ENCODE data around the gene JADE2. TPM values are rescaled to one million over a fixed set of nuclear protein-coding genes. Genes with fewer than 3 reads are reported as not detected.

JADE2 gene
- total and polyA plus RNA-seq, 2 of the 8 experiments (the other 6 are each of a cell fraction or from before 2014, with no cell fraction given), result 19.2 to 55.8 TPM

GRCh38 chr5:134539732-134540131, 14.3 kb downstream of the JADE2 start:
- ChIA-PET CTCF (ENCODE audit: partially characterized antibody) (interaction anchor here (0.6 to 13.1 kb wide), 13 partner anchors 10 to 128 kb away, joined by 3 to 121 read pairs (median 5); partner anchors contain the start of genes CDKN2AIPNL and JADE2), POLR2A (ENCODE audit: partially characterized antibody) (interaction anchor here (0.6 to 8.8 kb wide), 17 partner anchors 7 to 143 kb away, joined by 3 to 74 read pairs (median 4); partner anchors contain the start of genes CDKN2AIPNL and JADE2)
- H3K4ac ChIP-seq (replicated peaks; ENCODE audit: insufficient read length, low read depth, low read length), result no peak overlapping the region
- H3K23ac ChIP-seq (ENCODE audit: insufficient read length), result no peak overlapping the region
- DNase-seq (ENCODE audit: low read depth in 1 of 2, low spot score in 2 of 2), result peak; percentile 88 to 94
- no peak overlapping the region for H3K9ac ChIP-seq (replicated peaks in 1 of 4; ENCODE audit: extremely low read depth in 1 of 4, low read depth in 3 of 4, low read length in 3 of 4)
- no peaks in the 10 kb centered on the region for H3K23me2 ChIP-seq (ENCODE audit: low read depth, low read length)
- H3K27me3 ChIP-seq (replicated peaks in 1 of 4; ENCODE audit: control insufficient read depth in 3 of 4, extremely low read depth in 1 of 4, insufficient read depth in 3 of 4, low read length in 3 of 4), result no peaks in the 10 kb centered on the region
- H3K27ac ChIP-seq (ENCODE audit: low read depth, low read length), result peak overlapping the region; percentile 71; the same call in 1 of the 2 replicates
- H3K79me2 ChIP-seq (ENCODE audit: control insufficient read depth in 1 of 2, insufficient read depth in 2 of 2, low read length in 2 of 2), result peaks cover 0 to 35% of the 10 kb centered on the region in 2 experiments; a peak in 2 of 4 replicates
- peak overlapping the region; percentile 42 to 43; a peak in 3 of 4 replicates for H3K4me2 ChIP-seq (ENCODE audit: insufficient read depth in 1 of 2, low read depth in 2 of 2, low read length in 2 of 2)
- no peak overlapping the region for H2AFZ ChIP-seq (ENCODE audit: low read length)
- peak overlapping the region; percentile 98; the same call in 1 of the 2 replicates for H2BK20ac ChIP-seq (ENCODE audit: low read length)
- peaks cover 6 to 24% (median 11%) of the 10 kb centered on the region in 4 experiments for H3K4me1 ChIP-seq (replicated peaks in 1 of 4; ENCODE audit: control insufficient read depth in 3 of 4, insufficient read depth in 4 of 4, low read length in 3 of 4)
- peak overlapping the region; percentile 65 for H2AK5ac ChIP-seq (ENCODE audit: low read depth, low read length)
- H2BK5ac ChIP-seq (ENCODE audit: low read depth, low read length), result peak overlapping the region; percentile 97
- H4K5ac ChIP-seq (ENCODE audit: insufficient read length, low read depth, low read length), result no peak overlapping the region
- no peak overlapping the region for H3K56ac ChIP-seq (replicated peaks; ENCODE audit: insufficient read length, low read depth, low read length)
- 0 out of 8 replicates have a peak overlapping the region, but pooled peaks of 1 of the 4 experiments have one; percentile 19 for H3K4me3 ChIP-seq (ENCODE audit: extremely low read depth in 1 of 4, insufficient read depth in 2 of 4, low read depth in 3 of 4, low read length in 4 of 4)
- H4K91ac ChIP-seq (replicated peaks; ENCODE audit: insufficient read length, low read length), result peak overlapping the region; percentile 12
- peaks cover 4 to 47% (median 10%) of the 10 kb centered on the region in 4 experiments; a peak in 6 of 8 replicates for H3K36me3 ChIP-seq (ENCODE audit: control insufficient read depth in 2 of 4, insufficient read depth in 4 of 4, low read length in 3 of 4)
- WGBS, 2 experiments (ENCODE audit: extremely low coverage in 1 of 2, insufficient coverage in 1 of 2, insufficient read length in 1 of 2, insufficient replicate concordance in 2 of 2, low coverage in 1 of 2, low lambda C conversion rate in 2 of 2, missing lambda C conversion rate in 1 of 2), result 21% methylated on average over 2 of the region's 2 CpGs; no CpG with 5 or more reads in 1 of the 2 experiments
- H2BK120ac ChIP-seq (replicated peaks; ENCODE audit: low read depth, low read length), result no peak overlapping the region
- FAIRE-seq, result peak; percentile 92
- no peak overlapping the region for H3K14ac ChIP-seq (ENCODE audit: insufficient read length)
- H4K20me1 ChIP-seq (replicated peaks in 1 of 2; ENCODE audit: control insufficient read depth in 1 of 2, insufficient read depth in 2 of 2, low read length in 2 of 2), result peaks cover 0 to 1% of the 10 kb centered on the region in 2 experiments
- H4K8ac ChIP-seq (ENCODE audit: extremely low read depth, insufficient read depth, low read length), result no peak overlapping the region
- peaks cover 11% of the 10 kb centered on the region for H3K79me1 ChIP-seq (ENCODE audit: low read depth, low read length)
- H3K18ac ChIP-seq (ENCODE audit: extremely low read depth, low read length), result no peak overlapping the region
- H3K9me3 ChIP-seq (ENCODE audit: insufficient read depth in 2 of 2, low read depth in 1 of 2, low read length in 1 of 2), result no peaks in the 10 kb centered on the region
- no peak overlapping the region for H2BK15ac ChIP-seq (ENCODE audit: low read length)
- 0 out of 2 replicates have a peak overlapping the region, but pooled peaks have one; percentile 75 for H2BK12ac ChIP-seq (ENCODE audit: low read depth, low read length)
- TF ChIP-seq CTCF (IDR thresholded peaks at IDR 0.05; ENCODE audit: control extremely low read depth in 1 of 3, insufficient read depth in 1 of 3, low read depth in 1 of 3, low read length in 3 of 3), result no peak
- TF ChIP-seq HDAC6 (IDR thresholded peaks at IDR 0.05; ENCODE audit: low read depth, low read length), result no peak
- peak; percentile 98 for TF ChIP-seq TEAD4 (IDR thresholded peaks at IDR 0.05; ENCODE audit: low read depth, low read length)
- TF ChIP-seq SIRT6 (IDR thresholded peaks at IDR 0.05; ENCODE audit: low read length), result no peak
- peak; percentile 54; the same call in 1 of the 2 replicates for TF ChIP-seq RXRA (IDR thresholded peaks at IDR 0.05; ENCODE audit: insufficient read depth, low read depth, low read length)
- TF ChIP-seq CBX5 (IDR thresholded peaks at IDR 0.05; ENCODE audit: low read depth, low read length), result no peak
- peak; percentile 54; the same call in 1 of the 2 replicates for TF ChIP-seq TAF1 (IDR thresholded peaks at IDR 0.05; ENCODE audit: low read depth, low read length)
- TF ChIP-seq BCL11A (IDR thresholded peaks at IDR 0.05; ENCODE audit: low read depth in 2 of 2, low read length in 2 of 2), result no peak
- no peak for TF ChIP-seq PHF8 (conservative IDR thresholded peaks at IDR 0.05; ENCODE audit: low read depth, low read length)
- no peak for TF ChIP-seq CEBPB (IDR thresholded peaks at IDR 0.05; ENCODE audit: low read depth, low read length)

Data from H1 (cell line).